Subcutaneous adipose tissue (tissue), 4 donors: Measurements from ENCODE around the gene LRRN2. TPM values are rescaled to one million over a fixed set of nuclear protein-coding genes. Genes with fewer than 3 reads are reported as not detected.

Experiments used
- total RNA-seq, 4 donors: library from RNA; depleted of rRNA; stranded (reverse); fragments of >200 nt; gene quantifications; one replicate each; pipeline ENCODE4 v1.1.0, GENCODE V29; 2016
- TF ChIP-seq, protein P1 (sequence below): fragments of 450-650 bp; IDR thresholded peaks from one replicate; pipeline ENCODE4 v1.5.1; 2016; ENCODE audit warnings: low read depth, mild to moderate bottlenecking, control low read depth, antibody characterized with exemption, moderate library complexity

LRRN2 gene
- total RNA-seq, 4 donors from 2014 or later, result 0.17 to 0.38 TPM; not detected in 2

DNA sequence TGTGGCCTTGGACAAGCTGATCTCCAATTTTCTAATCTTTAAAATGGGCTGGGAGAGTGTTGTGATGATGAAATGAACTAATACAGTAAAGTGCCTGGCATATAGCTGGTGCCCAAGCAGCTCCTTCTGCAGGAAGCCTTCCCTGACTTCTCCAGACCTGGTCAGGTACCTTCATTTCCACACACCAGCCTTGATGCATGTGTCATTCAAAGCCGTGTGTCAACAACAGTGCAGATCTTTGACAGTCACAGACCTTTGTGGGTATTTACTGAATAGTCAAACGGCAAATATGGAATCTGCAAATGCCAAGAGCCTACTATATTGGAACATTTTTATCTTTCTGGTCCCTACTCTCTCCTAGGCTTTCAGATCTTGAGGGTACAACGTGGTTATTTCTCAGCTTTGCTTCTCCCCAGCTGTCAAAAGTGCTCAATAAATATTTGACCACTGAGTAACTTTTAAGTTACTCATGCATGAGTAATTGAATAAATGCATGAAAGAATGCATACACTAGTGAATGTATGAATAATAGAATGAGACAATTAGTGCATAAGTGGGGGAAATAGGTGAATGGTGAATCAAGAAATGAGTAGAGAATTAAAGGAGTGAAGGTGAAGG, 94.0 kb downstream of the LRRN2 start:
- TF ChIP-seq, protein P1, sequence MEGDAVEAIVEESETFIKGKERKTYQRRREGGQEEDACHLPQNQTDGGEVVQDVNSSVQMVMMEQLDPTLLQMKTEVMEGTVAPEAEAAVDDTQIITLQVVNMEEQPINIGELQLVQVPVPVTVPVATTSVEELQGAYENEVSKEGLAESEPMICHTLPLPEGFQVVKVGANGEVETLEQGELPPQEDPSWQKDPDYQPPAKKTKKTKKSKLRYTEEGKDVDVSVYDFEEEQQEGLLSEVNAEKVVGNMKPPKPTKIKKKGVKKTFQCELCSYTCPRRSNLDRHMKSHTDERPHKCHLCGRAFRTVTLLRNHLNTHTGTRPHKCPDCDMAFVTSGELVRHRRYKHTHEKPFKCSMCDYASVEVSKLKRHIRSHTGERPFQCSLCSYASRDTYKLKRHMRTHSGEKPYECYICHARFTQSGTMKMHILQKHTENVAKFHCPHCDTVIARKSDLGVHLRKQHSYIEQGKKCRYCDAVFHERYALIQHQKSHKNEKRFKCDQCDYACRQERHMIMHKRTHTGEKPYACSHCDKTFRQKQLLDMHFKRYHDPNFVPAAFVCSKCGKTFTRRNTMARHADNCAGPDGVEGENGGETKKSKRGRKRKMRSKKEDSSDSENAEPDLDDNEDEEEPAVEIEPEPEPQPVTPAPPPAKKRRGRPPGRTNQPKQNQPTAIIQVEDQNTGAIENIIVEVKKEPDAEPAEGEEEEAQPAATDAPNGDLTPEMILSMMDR, result no peak

DNA sequence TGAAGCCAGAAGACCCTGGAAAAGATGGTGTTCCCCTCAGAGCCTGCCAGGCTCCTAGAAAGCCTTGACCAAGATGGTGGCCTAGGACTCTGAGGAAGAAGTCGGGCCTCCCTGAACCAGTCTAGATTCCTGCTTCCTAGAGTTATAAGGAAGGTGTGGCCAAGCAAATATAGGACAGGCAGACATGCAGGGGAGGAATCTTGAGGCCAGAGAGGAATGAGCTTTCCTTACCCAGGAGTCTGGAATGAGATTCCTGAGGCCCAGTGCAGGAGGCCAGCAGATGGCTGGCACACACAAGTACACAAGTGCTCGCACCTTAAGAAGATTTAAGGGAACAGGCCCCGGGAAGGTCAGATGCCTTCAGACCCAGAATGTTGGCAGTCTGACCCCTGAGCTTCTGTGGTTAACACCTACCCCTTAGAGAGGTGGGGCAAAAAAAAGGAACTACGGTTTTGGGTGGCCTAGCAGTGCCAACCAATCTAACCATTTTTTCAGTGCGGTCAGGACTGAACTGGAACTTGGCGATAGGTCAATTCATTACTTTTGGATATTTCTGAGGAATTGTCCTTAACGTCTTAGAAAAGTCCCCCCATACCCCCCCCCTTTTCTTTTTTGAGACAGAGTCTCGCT, 96.0 kb downstream of the LRRN2 start:
- TF ChIP-seq, protein P1, result no peak

DNA sequence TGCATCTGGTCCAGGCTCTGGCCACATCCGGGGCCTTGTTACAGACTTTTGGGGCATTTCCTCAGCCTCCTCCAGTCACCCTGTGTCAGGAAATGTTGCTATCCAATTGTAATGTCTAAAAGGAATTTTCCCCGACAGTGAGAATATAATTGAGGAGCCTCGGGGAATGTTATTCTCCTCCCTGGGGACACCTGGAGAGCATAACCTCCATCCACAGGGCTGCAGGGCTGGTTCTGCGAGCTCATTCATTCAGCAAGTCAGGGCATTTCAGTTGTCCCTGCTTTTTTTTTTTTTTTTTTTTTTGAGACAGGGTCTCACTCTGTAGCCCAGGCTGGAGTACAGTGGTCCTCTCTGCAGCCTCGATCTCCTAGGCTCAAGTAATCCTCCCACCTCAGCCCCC, 96.7 kb downstream of the LRRN2 start:
- TF ChIP-seq, protein P1, result no peak

DNA sequence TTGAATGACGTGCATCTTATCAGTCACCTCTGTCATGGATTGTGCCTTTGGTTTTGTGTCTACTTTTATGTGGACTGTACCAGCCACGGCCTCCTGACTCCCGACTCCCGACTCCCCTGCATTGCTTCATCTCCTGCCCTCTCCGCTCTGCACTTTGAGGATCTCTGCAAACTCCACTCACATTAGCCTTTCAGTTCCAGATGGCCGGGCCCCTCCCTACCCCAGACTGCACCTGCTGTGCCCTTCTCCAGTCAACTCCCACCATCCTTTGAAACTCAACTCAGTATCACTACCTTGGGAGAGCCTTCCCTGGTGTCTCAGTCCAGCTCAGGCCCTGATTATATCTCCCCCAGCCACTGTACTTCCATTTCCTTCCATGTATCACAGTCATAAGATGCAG, 97.9 kb downstream of the LRRN2 start:
- TF ChIP-seq, protein P1, result no peak

DNA sequence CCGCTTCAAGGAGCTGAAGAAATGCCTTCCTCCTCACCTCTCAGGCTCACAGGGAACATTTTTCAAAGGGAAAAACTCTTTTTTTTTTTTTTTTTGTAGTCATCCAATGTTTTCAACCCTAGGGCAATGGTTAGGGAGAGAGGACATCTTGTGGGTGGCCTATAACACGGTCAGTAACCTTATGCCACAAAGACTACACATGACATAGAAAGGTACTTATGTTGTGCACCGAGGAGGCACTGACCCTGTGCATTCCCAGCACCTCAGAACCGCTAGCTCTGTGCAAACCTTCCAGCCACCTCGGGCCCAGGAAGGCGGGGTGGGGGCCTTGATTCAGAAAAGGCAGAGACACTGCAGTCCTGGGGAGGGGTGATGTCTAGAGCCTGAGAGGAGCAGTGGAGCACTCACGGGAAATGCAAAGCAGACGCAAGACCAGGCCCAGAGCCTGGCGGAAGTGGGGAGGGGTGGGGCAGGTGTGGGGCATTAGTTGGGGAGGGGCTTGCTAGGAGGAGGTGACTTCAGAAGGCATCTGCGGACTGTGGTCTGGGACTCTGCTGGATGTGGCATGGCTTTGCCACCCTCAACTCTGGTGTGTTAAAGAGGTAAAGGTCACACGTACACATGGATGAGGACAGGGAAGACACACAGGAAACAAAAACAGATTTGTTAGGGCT, 100.7 kb downstream of the LRRN2 start:
- TF ChIP-seq, protein P1, result no peak

DNA sequence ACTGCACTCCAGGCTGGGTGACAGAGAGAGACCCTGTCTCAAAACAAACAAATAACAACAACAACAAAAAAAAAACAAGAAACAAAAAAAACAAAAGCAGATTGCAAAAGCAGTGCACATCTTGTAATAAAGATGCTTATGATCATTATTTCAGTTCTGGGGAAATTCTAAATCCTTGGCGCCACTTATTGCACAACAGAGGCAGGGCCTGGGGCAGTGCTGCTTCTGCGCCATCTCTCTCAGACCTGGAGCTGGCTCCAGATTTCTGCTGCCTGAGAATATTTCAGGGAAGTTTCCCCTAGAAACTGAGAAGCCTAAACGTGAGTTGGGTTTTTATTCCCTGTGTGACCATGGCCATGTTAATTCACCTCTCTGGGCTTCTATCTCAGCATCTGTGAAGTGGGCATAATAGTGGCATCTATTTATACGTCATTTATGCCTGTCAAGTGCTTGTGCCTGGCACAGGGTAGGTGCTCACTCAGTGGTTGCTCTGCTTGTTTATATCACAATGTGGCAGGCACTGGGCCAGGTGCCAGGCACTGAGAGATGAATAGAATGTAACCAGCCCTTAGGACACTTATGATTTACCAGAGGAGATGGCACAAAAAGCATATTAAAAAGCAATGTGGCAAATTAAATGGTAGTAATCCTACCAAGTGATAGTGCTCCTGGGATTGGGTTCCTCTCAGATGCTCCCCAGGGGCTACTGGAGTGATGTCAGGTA, 101.5 kb downstream of the LRRN2 start:
- TF ChIP-seq, protein P1, result no peak

DNA sequence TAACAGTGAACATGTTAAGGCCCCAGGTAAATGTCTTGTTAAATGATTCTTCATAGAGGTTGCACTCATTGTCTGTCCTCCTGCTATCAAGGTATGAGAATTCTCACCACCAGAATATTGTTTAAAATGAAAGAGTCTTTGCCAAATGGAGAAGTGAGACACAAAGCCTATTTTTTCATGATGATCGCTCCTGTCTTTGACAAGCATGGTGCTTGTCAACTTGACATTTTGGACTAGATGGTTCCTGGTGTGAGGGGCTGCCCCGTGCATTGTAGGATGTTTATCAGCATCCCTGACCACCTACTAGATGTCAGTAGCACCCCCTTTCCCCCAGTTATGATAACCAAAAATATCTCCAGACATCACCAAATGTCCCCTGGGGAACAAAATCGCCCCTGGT, 103.8 kb downstream of the LRRN2 start:
- TF ChIP-seq, protein P1, result no peak
